Measurements from ENCODE around the gene CENPN.
A peak's percentile ranks its signal among the peaks of the same experiment; 100 is the strongest.

Gene CENPN

GRCh38 chr16:81018496-81018895 is 11.5 kb downstream of the CENPN start:
- no peak for DNase-seq (ENCODE audit: low spot score in 2 of 2)
- no peak overlapping the region for H3K4me3 ChIP-seq
- no peaks in the 10 kb centered on the region for H3K27me3 ChIP-seq (ENCODE audit: low read depth)
- peaks cover 96% of the 10 kb centered on the region for H3K36me3 ChIP-seq (replicated peaks)
- in situ Hi-C loops (cut with MboI; ENCODE audit: low sequenced_read_pairs) = no loop called here
- no peaks in the 10 kb centered on the region for H3K4me1 ChIP-seq
- H3K9me3 ChIP-seq = no peaks in the 10 kb centered on the region

DNA sequence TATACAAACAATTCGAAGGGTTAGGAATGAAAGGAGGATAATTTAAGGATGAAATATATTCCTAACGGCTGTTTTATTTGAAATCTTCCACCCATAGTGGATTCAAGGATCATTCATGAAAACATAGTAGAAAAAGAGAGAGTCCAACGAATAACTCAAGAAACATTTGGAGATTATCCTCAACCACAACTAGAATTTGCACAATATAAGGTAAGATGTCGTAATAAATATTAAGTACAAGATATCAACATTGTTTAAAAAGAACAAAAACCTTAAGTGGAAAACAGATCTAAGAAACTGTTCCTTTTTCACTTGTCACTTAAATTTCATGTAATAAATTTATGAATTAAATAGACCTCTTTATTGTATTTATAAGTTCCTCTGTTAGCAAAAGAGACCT is 19.4 kb downstream of the CENPN start:
- Histone ChIP-seq H3K4me3 (no peak overlapping the region), H3K4me1 (no peaks in the 10 kb centered on the region), H3K27me3 (ENCODE audit: low read depth) (no peaks in the 10 kb centered on the region), H3K9me3 (no peaks in the 10 kb centered on the region), H3K36me3 (replicated peaks) (peaks cover 65% of the 10 kb centered on the region)
- DNase-seq (ENCODE audit: low spot score in 2 of 2) = no peak
- in situ Hi-C loops (cut with MboI; ENCODE audit: low sequenced_read_pairs) = loop anchor here (25.0 kb wide), 1 partner anchor 711 kb away; no protein-coding TSS in a partner anchor

- Histone ChIP-seq H3K9me3 (peaks cover 5% of the 10 kb centered on the region; the same call in 1 of the 2 replicates), H3K27me3 (ENCODE audit: low read depth) (no peaks in the 10 kb centered on the region), H3K4me3 (no peak overlapping the region), H3K4me1 (no peaks in the 10 kb centered on the region; the same call in 1 of the 2 replicates), H3K36me3 (replicated peaks) (peaks cover 39% of the 10 kb centered on the region)
- in situ Hi-C loops (cut with MboI; ENCODE audit: low sequenced_read_pairs) = loop anchor here (25.0 kb wide), 1 partner anchor 707 kb away; no protein-coding TSS in a partner anchor
- no peak for DNase-seq (ENCODE audit: low spot score in 2 of 2)
These were observed 23.1 kb downstream of the CENPN start for GRCh38 chr16:81029930-81030604.

- in situ Hi-C loops (cut with MboI; ENCODE audit: low sequenced_read_pairs) = loop anchor here (5.0 to 25.0 kb wide), 2 partner anchors 37 to 702 kb away; no protein-coding TSS in a partner anchor
- peak; percentile 74 to 90 for DNase-seq (ENCODE audit: low spot score in 2 of 2)
- no peaks in the 10 kb centered on the region for H3K27me3 ChIP-seq (ENCODE audit: low read depth)
- peaks cover 5% of the 10 kb centered on the region; the same call in 1 of the 2 replicates for H3K9me3 ChIP-seq
- peaks cover 18% of the 10 kb centered on the region for H3K36me3 ChIP-seq (replicated peaks)
- H3K4me3 ChIP-seq = peak within 1 kb of the TSS; percentile 57
- peaks cover 7% of the 10 kb centered on the region for H3K4me1 ChIP-seq
These were observed 28.5 kb downstream of the CENPN start, which contains the start of gene ATMIN for GRCh38 chr16:81035398-81035974. ATMIN (plus strand) TSS chr16:81035842; CDS start chr16:81035871, 29 bp downstream.

- DNase-seq (ENCODE audit: low spot score in 2 of 2) = peak in 1 of 2 experiments; percentile 47
- H3K4me1 ChIP-seq = peaks cover 13% of the 10 kb centered on the region
- peak overlapping the region; percentile 57 for H3K4me3 ChIP-seq
- peaks cover 5% of the 10 kb centered on the region; the same call in 1 of the 2 replicates for H3K9me3 ChIP-seq
- H3K27me3 ChIP-seq (ENCODE audit: low read depth) = no peaks in the 10 kb centered on the region
- in situ Hi-C loops (cut with MboI; ENCODE audit: low sequenced_read_pairs) = loop anchor here (5.0 to 25.0 kb wide), 2 partner anchors 36 to 701 kb away; no protein-coding TSS in a partner anchor
- H3K36me3 ChIP-seq (replicated peaks) = peaks cover 22% of the 10 kb centered on the region
These were observed 29.1 kb downstream of the CENPN start for GRCh38 chr16:81035975-81036750.

- Histone ChIP-seq H3K27me3 (ENCODE audit: low read depth) (no peaks in the 10 kb centered on the region), H3K4me3 (peak overlapping the region; percentile 57), H3K4me1 (peaks cover 13% of the 10 kb centered on the region), H3K9me3 (peaks cover 5% of the 10 kb centered on the region; the same call in 1 of the 2 replicates), H3K36me3 (replicated peaks) (peaks cover 29% of the 10 kb centered on the region)
- DNase-seq (ENCODE audit: low spot score in 2 of 2) = no peak
- in situ Hi-C loops (cut with MboI; ENCODE audit: low sequenced_read_pairs) = loop anchor here (5.0 to 25.0 kb wide), 2 partner anchors 35 to 700 kb away; no protein-coding TSS in a partner anchor
These were observed 29.8 kb downstream of the CENPN start for GRCh38 chr16:81036751-81037350.

DNA sequence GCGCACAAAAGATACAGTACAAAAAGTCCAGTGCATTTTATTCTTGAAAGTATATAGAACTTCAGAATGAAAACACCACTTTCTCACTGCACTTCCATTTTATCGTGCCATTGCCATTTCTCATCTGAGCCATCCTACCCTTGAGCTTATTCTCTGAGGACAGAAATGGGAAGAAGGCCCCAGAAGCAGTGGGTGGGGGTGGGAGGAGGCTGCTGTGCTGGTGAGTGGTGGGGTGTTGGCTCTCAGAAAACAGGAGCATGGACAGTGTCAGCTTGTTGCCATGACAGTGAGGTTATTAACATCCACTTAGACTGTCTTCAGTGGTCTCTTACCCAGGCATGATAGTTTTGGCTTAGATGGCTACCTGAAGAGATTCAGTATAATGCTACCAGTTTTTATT is 33.1 kb downstream of the CENPN start:
- H3K4me3 ChIP-seq = no peak overlapping the region
- DNase-seq (ENCODE audit: low spot score in 2 of 2) = no peak
- peaks cover 57% of the 10 kb centered on the region for H3K36me3 ChIP-seq (replicated peaks)
- no peaks in the 10 kb centered on the region for H3K9me3 ChIP-seq
- in situ Hi-C loops (cut with MboI; ENCODE audit: low sequenced_read_pairs) = loop anchor here (25.0 kb wide), 1 partner anchor 697 kb away; no protein-coding TSS in a partner anchor
- no peaks in the 10 kb centered on the region for H3K27me3 ChIP-seq (ENCODE audit: low read depth)
- H3K4me1 ChIP-seq = peaks cover 13% of the 10 kb centered on the region

DNA sequence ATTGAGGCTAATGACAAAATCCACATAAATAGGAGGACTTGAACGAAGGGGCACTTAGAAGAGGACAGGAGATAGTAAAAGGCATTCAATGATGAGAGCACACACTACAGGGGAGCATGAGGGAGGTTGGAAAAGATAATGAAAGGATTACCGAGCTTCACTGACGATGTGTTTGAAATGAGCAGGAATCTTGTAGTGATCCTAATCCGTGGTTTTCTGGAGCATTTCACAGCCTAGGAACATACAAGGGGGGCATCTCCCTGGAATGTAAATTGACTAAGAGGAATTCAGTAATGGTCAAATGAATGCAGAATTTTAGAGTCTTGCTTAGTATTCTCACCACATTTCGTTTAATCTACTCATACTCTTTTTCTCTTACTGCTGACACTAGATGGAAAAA is 33.8 kb downstream of the CENPN start:
- Histone ChIP-seq H3K4me3 (no peak overlapping the region), H3K4me1 (peaks cover 13% of the 10 kb centered on the region), H3K27me3 (ENCODE audit: low read depth) (no peaks in the 10 kb centered on the region), H3K9me3 (no peaks in the 10 kb centered on the region), H3K36me3 (replicated peaks) (peaks cover 62% of the 10 kb centered on the region)
- in situ Hi-C loops (cut with MboI; ENCODE audit: low sequenced_read_pairs) = loop anchor here (25.0 kb wide), 1 partner anchor 696 kb away; no protein-coding TSS in a partner anchor
- no peak for DNase-seq (ENCODE audit: low spot score in 2 of 2)

GRCh38 chr16:81041696-81042095 is 34.7 kb downstream of the CENPN start:
- no peaks in the 10 kb centered on the region for H3K27me3 ChIP-seq (ENCODE audit: low read depth)
- no peak overlapping the region for H3K4me3 ChIP-seq
- H3K9me3 ChIP-seq = no peaks in the 10 kb centered on the region
- in situ Hi-C loops (cut with MboI; ENCODE audit: low sequenced_read_pairs) = loop anchor here (25.0 kb wide), 1 partner anchor 696 kb away; no protein-coding TSS in a partner anchor
- peaks cover 13% of the 10 kb centered on the region for H3K4me1 ChIP-seq
- peak in 1 of 2 experiments; percentile 20 for DNase-seq (ENCODE audit: low spot score in 2 of 2)
- H3K36me3 ChIP-seq (replicated peaks) = peaks cover 62% of the 10 kb centered on the region

DNA sequence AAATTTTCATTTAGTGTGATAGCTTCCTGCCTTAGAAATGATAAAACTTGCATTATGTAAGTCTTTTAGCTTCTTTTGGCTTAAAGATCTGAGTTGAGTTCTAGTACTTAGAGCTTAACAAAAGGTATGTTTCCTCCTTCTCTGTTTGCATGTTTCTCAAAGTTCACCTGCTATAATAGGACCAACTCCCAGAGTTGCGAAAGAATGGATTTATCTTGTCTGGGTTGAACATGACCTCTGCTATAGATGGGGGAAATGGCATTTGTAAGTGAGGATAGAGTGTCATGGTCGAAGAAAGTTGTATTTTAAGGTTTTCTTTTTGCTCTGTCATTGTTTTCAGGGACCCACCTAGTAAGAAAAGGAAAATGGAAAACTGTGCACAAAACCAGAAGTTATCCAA is 35.8 kb downstream of the CENPN start:
- H3K36me3 ChIP-seq (replicated peaks) = peaks cover 62% of the 10 kb centered on the region
- peaks cover 13% of the 10 kb centered on the region for H3K4me1 ChIP-seq
- H3K4me3 ChIP-seq = no peak overlapping the region
- in situ Hi-C loops (cut with MboI; ENCODE audit: low sequenced_read_pairs) = loop anchor here (25.0 kb wide), 1 partner anchor 694 kb away; no protein-coding TSS in a partner anchor
- H3K27me3 ChIP-seq (ENCODE audit: low read depth) = no peaks in the 10 kb centered on the region
- no peaks in the 10 kb centered on the region for H3K9me3 ChIP-seq
- DNase-seq (ENCODE audit: low spot score in 2 of 2) = no peak

DNA sequence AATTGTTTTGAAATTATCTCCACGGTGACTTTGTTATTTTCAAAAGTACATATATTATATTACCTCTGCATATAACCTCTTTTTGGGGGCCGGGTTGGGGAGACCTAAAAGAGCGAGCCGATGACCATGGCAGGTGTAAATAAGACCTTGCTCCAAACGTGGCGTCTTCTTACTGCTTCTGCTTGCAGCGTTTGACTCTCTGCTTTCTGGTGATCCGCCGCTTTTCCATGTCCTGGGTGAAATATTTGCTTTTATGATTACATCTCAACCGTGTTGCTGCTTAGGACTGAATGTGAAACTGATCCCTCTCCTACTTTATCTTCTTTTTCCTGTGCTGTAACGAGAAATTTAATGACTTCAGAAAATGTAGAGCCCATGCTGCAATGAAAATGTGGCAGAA is 46.7 kb downstream of the CENPN start:
- DNase-seq (ENCODE audit: low spot score in 2 of 2) = no peak
- H3K36me3 ChIP-seq (replicated peaks) = no peaks in the 10 kb centered on the region
- in situ Hi-C loops (cut with MboI; ENCODE audit: low sequenced_read_pairs) = no loop called here
- no peaks in the 10 kb centered on the region for H3K27me3 ChIP-seq (ENCODE audit: low read depth)
- no peak overlapping the region for H3K4me3 ChIP-seq
- H3K4me1 ChIP-seq = no peaks in the 10 kb centered on the region
- H3K9me3 ChIP-seq = no peaks in the 10 kb centered on the region; the same call in 1 of the 2 replicates

- no peak for DNase-seq (ENCODE audit: low spot score in 2 of 2)
- Histone ChIP-seq H3K4me1 (no peaks in the 10 kb centered on the region), H3K4me3 (no peak overlapping the region), H3K9me3 (no peaks in the 10 kb centered on the region), H3K27me3 (ENCODE audit: low read depth) (no peaks in the 10 kb centered on the region), H3K36me3 (replicated peaks) (no peaks in the 10 kb centered on the region)
- in situ Hi-C loops (cut with MboI; ENCODE audit: low sequenced_read_pairs) = no loop called here
These were observed 53.7 kb downstream of the CENPN start for GRCh38 chr16:81060576-81061306.

- DNase-seq (ENCODE audit: low spot score in 2 of 2) = no peak
- in situ Hi-C loops (cut with MboI; ENCODE audit: low sequenced_read_pairs) = no loop called here
- no peaks in the 10 kb centered on the region for H3K36me3 ChIP-seq (replicated peaks)
These were observed 54.3 kb downstream of the CENPN start for GRCh38 chr16:81061307-81061640.

More at GRCh38 chr16:81061307-81061640, 54.3 kb downstream of the CENPN start:
- Histone ChIP-seq H3K9me3 (no peaks in the 10 kb centered on the region), H3K4me1 (no peaks in the 10 kb centered on the region), H3K27me3 (ENCODE audit: low read depth) (no peaks in the 10 kb centered on the region), H3K4me3 (no peak overlapping the region)

All from HAP-1 (cell line).